GM18951 (cell line): ENCODE results near the gene FOXD1.

ENCODE experiments used
- POLR2A ChIP-seq: IDR thresholded peaks from 4 replicates; pipeline ENCODE4 v1.6.1; 2011; ENCODE audit warnings: mild to moderate bottlenecking; ENCODE audit not compliant: insufficient read length, insufficient read depth; ENCODE audit errors: extremely low read depth
- in situ Hi-C: fragments of 300-500 bp; cut with MboI; formaldehyde crosslinking; loops from one replicate; pipeline ENCODE4 v1.12.0; 2022; ENCODE audit warnings: low sequenced_read_pairs, mixed read lengths, inconsistent platforms; ENCODE audit not compliant: unreplicated experiment

FOXD1 gene

DNA sequence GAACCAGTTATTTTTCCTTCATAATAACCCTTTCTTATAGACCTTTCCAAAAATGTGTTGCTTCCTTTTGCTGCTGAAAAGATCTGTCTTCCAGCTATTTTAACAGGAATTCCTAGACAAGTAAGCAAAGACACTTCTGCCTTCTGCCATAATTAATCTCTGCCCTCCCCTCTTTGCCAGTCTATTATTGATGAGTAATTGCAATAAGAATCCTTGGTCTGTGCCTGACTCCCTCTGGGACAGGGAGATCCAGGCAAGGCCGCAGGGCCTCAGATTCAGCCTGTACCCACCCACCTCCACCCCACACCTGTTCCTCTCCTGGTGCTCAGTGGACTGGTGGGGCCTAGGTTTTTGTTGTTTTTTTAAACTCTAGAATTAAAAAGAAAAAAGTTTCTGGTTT lies 8.3 kb downstream of the FOXD1 start:
- no peak for TF ChIP-seq POLR2A
- in situ Hi-C loops = loop anchor here (10.0 kb wide), 1 partner anchor 135 kb away; no protein-coding TSS in a partner anchor

DNA sequence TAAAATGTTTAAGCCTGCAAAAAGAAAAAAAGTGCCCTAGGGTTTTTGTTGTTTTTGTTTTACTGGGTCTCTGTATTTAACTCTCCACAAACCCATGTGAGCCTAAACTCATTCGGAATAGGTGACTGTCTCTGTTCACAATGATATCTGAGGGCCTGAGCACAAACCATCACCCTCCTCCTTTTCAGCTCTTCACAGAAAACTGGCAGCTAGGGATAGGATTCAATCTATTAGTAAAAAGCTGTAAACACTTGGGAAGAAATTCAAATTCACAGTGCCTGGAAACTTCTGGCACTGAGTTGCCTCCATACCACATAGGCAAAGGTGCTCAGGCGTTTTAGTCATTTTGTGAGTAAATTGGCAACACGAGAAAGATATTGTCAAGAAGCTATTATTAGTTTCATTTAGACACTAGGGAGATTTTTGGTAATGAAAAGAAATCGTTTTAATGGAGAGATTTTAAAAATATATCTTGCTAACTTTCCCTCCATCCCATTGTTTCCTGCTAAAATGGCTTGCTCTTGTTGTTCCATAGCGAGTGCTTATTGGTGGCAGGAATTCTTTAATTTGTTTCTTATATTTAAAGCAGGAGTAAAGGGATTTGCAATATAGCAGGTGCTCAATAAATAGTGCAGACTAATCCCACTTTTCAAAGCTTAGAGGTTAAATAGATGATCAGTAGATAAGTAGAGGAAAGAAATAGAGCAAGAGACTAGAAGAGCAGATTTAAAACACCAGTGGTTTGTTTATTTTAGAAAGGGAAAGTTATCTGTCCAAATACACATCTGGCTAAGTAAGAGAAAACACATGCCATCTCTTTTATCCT lies 9.7 kb downstream of the FOXD1 start:
- in situ Hi-C loops = no loop called here
- no peak for TF ChIP-seq POLR2A

DNA sequence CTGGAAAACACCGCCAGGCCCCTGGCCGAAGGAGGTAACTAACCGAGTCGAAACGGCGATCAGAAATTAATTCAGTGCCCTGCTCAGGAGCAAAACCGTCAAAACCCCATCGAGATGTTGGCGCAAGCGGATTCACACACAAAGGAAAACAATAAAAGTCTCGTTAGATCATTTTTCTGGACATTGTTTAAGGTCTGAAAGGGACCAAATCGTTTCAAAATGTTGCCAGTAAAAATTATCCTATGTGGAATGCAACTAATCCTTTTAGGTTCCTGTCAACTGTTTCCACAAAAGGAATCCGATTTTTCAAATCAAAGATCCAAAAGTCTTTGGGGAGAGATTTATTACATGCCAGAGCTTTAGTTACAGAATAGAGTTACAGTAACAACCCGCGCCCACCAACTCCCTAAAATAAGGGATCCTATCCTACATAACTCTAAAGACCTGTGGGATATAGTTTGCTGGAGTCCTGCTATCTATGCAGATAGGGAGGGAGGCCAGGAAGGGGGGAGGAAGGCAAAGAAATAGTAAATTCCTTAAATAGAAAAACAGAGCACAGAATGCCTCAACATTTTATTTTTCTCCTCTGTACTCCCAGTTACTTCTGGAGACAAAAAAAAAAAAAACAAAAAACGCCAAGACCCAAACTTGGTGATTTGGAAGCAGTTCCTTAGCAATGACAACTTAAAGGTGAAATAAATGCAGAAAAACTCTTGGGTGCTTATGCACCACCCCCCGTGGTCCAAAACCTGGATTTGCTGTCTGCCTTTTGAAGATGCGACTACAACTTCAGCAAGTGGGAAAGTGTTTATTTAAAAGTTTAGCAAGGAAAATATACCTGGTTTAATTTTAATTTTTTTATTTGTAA lies 10.6 kb downstream of the FOXD1 start:
- TF ChIP-seq POLR2A = no peak
- in situ Hi-C loops = no loop called here

DNA sequence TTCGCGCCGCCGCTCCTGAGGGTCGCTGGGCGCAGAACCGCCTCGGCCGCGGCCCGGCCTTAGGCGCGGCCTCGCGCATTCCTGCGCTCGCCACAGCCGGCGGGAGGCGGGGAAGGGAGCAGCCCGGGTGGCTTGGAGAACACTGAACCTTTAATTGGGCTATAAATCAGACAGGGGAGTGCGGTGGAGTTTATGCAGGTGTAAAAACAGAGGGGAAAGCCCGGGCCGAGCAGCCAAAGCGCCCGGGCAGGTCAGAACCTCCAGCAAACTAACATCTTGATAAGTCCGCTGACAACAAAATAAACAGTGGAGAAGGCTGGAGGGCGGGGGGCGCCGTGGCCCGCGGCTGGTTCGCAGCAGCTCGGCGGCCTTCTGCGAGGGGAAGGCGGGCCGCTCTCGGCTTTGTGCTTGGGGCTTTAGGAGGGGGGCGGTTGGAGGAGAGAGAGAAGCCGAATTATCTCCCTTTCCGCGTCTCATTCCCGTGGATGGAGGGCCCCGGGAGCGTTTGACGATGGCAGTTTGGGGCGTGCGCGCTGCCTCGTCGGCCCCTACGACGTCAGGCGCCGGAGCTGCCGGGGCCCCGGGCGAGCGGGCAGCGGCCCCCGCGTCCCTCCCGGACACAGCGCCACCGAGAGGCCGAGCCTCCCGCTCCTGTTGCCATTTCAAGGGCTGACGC lies 11.3 kb downstream of the FOXD1 start:
- no peak for TF ChIP-seq POLR2A
- in situ Hi-C loops = no loop called here

DNA sequence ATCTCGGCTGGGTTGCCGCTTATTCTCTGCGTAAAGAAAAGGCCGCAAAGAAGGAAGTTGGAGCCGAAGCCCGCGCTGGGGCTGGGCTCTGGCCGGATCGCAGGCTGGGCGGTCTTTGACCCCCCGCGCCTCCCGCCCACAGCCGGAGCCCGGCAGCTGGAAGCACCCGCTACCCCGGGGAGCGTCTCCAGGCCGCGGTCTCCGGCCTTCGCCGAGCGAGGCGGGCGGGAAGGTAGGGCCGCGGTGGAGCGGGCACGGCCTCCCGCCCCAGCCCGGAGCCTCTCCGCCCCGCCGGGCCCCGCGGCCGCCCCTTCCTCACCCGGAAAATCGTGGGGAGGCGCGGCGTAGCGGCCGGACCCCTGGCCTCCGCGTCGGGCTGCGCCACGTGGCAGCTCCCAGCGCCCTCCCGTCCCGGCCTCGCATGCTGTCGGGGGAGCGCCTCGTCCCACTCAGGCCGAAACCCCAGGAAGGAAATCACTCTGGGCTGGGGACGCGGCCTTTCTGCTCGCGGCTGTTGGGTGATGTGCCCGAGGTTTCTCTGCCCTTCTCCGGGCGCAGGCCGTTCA lies 12.0 kb downstream of the FOXD1 start:
- no peak for TF ChIP-seq POLR2A
- in situ Hi-C loops = no loop called here

DNA sequence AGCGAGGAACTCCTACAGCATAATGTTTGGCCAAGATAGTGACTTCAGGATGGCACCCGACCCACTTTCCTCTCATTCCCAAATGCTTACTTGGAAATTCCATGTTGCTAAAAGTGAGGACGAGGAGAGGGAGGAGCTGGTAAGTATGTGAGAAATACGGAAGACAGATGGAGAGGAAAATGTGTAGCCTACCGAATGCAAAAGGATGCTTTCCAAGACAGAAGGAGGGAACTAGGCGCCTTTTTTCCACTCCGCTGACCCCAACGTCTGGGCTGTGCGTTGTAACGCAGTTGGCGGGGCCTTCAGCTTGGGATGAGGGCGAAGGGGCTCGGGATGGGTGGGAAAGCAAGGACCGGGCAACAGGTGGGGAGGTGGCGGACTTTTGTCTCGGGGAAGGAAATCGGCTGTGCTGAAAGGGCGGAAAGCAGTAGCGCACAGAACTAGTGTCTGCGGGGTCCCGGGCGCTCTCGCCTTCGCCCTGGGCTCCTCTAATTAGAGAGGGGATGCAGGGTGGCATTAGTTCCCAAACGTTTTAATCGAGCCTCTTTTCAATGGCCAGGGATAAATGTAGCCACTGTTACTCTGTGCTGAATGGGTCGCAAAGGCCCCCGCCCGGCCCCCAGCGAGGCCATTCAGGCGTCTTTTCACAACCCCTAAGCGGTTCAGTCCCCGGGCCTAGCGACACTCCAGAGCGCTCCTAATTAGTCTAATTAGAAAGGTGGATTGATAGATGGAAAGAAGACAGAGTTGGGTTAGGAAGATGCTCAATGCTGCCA lies 12.6 kb downstream of the FOXD1 start:
- in situ Hi-C loops = no loop called here
- no peak for TF ChIP-seq POLR2A

DNA sequence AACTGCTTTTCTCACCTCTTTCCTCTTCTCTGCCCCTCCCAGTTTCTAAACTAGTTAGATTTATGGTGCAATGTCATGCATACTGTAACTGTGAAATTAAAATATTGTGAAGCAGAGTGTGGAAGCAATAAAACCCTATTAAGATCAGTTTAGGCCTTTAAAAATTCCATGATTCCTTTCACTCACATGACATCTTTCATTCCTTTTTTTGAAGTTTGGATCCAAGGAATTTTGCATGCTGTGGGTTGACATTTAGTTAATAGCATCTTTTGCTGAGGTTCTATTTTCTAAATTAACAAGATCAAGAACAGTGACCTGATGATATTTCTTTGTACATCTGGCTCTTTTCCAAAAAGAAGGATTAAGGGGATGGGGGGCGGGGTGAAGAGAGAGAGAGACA lies 13.7 kb downstream of the FOXD1 start:
- in situ Hi-C loops = no loop called here
- TF ChIP-seq POLR2A = no peak

DNA sequence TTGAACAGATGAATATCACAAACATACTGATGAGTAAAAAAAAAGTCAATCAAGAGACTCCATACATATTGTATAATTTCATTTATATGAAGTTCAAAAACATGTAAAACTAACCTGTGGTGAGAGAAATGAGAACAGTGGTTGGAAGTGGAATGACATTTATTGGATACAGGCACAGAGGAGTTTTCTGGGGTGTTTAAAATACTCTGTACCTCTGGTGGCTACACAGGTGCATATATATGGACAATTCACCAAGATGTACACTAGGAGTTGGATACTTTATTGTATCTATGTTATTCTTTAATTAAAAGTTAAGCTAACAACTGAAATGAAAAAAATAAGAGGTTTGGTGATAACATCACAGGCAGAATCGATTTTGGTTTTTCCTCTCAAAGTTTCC lies 14.1 kb downstream of the FOXD1 start:
- TF ChIP-seq POLR2A = no peak
- in situ Hi-C loops = no loop called here

DNA sequence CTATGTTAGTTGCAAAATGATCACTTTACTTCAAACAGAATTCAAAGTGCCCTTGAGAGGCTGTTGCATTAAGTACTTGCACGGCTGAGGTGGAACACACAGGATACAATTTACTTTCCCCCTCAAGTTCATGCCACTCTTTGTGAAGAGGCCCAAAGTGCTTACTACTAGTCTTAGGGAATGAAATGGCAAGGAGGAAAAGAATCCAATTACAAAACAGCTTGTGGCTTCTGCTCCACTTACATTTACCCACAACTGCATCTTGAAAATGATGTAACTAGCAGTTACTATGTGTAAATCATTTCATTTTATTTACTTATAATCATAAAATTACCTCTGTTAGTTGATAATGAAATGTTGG lies 14.6 kb downstream of the FOXD1 start:
- in situ Hi-C loops = no loop called here
- no peak for TF ChIP-seq POLR2A

DNA sequence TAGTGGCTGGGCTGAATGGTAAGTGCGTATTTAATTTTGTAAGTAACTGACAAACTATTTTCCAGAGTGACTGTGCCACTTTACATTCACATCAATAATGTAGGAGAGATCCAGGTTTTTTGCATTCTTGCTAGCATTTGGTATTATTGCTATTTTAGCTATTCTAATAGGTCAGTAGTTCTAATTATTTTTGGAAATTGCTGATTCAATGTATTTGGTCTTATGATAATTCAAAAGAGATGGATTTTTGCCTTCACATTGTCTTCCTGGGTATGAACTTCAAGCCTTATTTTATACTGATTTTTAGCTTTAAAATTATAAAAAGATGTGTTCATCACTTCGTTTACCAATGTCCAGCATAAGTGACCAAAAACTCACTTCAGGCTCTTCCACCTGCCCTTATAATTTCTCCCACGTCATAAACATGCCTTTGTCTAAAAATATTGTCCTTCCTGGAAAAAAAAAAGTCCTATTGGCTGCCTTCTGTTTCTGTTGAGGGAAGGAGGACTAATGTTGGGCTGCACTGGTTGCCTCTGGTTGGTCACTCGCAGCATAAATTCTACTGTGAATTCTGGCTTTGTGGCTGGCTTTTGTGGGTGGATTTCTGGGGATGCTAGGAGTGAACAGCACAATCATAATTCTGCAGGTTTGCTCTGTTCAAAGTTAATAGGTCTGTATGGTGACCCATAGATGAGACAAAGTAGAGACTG lies 15.2 kb downstream of the FOXD1 start:
- in situ Hi-C loops = no loop called here
- TF ChIP-seq POLR2A = no peak

DNA sequence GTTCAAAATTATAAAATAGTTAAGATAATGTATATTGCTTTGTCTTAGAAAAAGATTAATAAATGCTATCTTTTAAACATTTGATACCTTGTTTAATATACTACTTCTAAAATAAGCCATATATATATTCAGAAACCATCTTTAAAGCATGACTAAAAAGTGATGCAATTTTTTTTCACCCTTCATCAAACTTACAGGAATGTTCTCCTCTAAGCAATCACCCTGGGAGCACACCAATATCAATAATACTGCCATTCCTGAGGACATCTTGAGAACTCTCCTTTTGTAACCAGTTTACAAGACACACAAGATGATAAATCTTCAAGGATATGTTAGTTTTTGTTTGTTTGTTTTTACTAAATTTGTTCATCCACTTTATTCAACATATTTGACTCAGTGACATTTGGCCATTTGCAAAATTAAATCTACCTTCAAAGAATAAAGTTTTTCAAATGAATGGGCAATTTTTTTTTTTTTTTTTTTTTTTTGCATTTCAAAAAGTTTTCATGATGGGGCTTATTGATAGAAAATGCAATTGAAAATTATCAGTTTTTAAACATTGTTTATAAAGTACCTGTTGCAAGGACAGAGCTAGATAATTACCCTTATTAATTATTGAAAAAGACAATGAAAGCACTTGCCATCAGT lies 17.2 kb downstream of the FOXD1 start:
- no peak for TF ChIP-seq POLR2A
- in situ Hi-C loops = no loop called here
